ENCODE results near the gene TM4SF1.
"Not testable (repeated sequence)": the region's sequence is repeated elsewhere in the genome, so short reads cannot be mapped to it uniquely, and the experiment has no call there.

The TM4SF1 gene

GRCh38 chr3:149353581-149354184, 23.8 kb downstream of the TM4SF1 start:
- in situ Hi-C loops (cut with MboI; ENCODE audit: low sequenced_read_pairs): no loop called here

GRCh38 chr3:149352556-149352955, 24.9 kb downstream of the TM4SF1 start:
- in situ Hi-C loops (cut with MboI; ENCODE audit: low sequenced_read_pairs): no loop called here

- in situ Hi-C loops (cut with MboI; ENCODE audit: low sequenced_read_pairs): no loop called here
Observed at GRCh38 chr3:149343951-149344350, 33.5 kb downstream of the TM4SF1 start.

- in situ Hi-C loops (cut with MboI; ENCODE audit: low sequenced_read_pairs): no loop called here
Observed at GRCh38 chr3:149342413-149343380, 34.8 kb downstream of the TM4SF1 start.

- in situ Hi-C loops (cut with MboI; ENCODE audit: low sequenced_read_pairs): no loop called here
Observed at GRCh38 chr3:149340310-149340933, 37.0 kb downstream of the TM4SF1 start.

GRCh38 chr3:149339931-149340309, 37.5 kb downstream of the TM4SF1 start:
- in situ Hi-C loops (cut with MboI; ENCODE audit: low sequenced_read_pairs): no loop called here

GRCh38 chr3:149337486-149337885, 40.0 kb downstream of the TM4SF1 start:
- in situ Hi-C loops (cut with MboI; ENCODE audit: low sequenced_read_pairs): not testable (repeated sequence)

- in situ Hi-C loops (cut with MboI; ENCODE audit: low sequenced_read_pairs): no loop called here
Observed at GRCh38 chr3:149336925-149337324, 40.5 kb downstream of the TM4SF1 start.

- in situ Hi-C loops (cut with MboI; ENCODE audit: low sequenced_read_pairs): no loop called here
Observed at GRCh38 chr3:149333176-149333859, 44.1 kb downstream of the TM4SF1 start, which contains the start of gene TM4SF18. TM4SF18 (minus strand) TSS chr3:149333636; CDS start chr3:149333382, 254 bp downstream.

- in situ Hi-C loops (cut with MboI; ENCODE audit: low sequenced_read_pairs): no loop called here
Observed at GRCh38 chr3:149332771-149333170, 44.7 kb downstream of the TM4SF1 start.

- in situ Hi-C loops (cut with MboI; ENCODE audit: low sequenced_read_pairs): no loop called here
Observed at GRCh38 chr3:149332227-149332765, 45.2 kb downstream of the TM4SF1 start.

- in situ Hi-C loops (cut with MboI; ENCODE audit: low sequenced_read_pairs): no loop called here
Observed at GRCh38 chr3:149331396-149331795, 46.1 kb downstream of the TM4SF1 start.

- in situ Hi-C loops (cut with MboI; ENCODE audit: low sequenced_read_pairs): no loop called here
Observed at GRCh38 chr3:149330609-149331331, 46.7 kb downstream of the TM4SF1 start.

GRCh38 chr3:149327156-149327555, 50.3 kb downstream of the TM4SF1 start:
- in situ Hi-C loops (cut with MboI; ENCODE audit: low sequenced_read_pairs): no loop called here

- in situ Hi-C loops (cut with MboI; ENCODE audit: low sequenced_read_pairs): no loop called here
Observed at GRCh38 chr3:149325581-149325980, 51.9 kb downstream of the TM4SF1 start.

GRCh38 chr3:149324332-149324731, 53.1 kb downstream of the TM4SF1 start:
- in situ Hi-C loops (cut with MboI; ENCODE audit: low sequenced_read_pairs): no loop called here

GRCh38 chr3:149321640-149322039, 55.8 kb downstream of the TM4SF1 start:
- in situ Hi-C loops (cut with MboI; ENCODE audit: low sequenced_read_pairs): no loop called here

- in situ Hi-C loops (cut with MboI; ENCODE audit: low sequenced_read_pairs): no loop called here
Observed at GRCh38 chr3:149321136-149321535, 56.3 kb downstream of the TM4SF1 start.

GRCh38 chr3:149319750-149320149, 57.7 kb downstream of the TM4SF1 start:
- in situ Hi-C loops (cut with MboI; ENCODE audit: low sequenced_read_pairs): no loop called here

Measured in HL-60/S4 treated with retinoic acid at 250 ng/mL for 4 days and 3 days (cell line).